Activated T-cell treated with anti-CD3 and anti-CD28 coated beads for 48 hours (primary cell): ENCODE data around the gene TMEM225B.
"Not testable (repeated sequence)": the region's sequence is repeated elsewhere in the genome, so short reads cannot be mapped to it uniquely, and the experiment has no call there.

Source experiments
- DNase-seq: peaks from one replicate; pipeline ENCODE4 v3.0.0-alpha.2; 2020; ENCODE audit warnings: low read depth

TMEM225B gene

GRCh38 chr7:99579956-99580777, 17.9 kb upstream of the TMEM225B start:
- peak; percentile 47 for DNase-seq

GRCh38 chr7:99580778-99581332, 17.2 kb upstream of the TMEM225B start:
- not testable (repeated sequence) for DNase-seq

GRCh38 chr7:99588868-99589267, 9.2 kb upstream of the TMEM225B start:
- DNase-seq, result no peak

- no peak for DNase-seq
These were observed 2.9 kb upstream of the TMEM225B start for GRCh38 chr7:99594948-99595745.

- no peak for DNase-seq
These were observed 1.6 kb upstream of the TMEM225B start for GRCh38 chr7:99596408-99596955.

GRCh38 chr7:99599836-99600235, 1.8 kb downstream of the TMEM225B start:
- DNase-seq, result no peak

GRCh38 chr7:99601656-99602310, 3.7 kb downstream of the TMEM225B start:
- DNase-seq, result no peak

GRCh38 chr7:99605527-99605926, 7.5 kb downstream of the TMEM225B start:
- no peak for DNase-seq

- no peak for DNase-seq
These were observed 8.5 kb downstream of the TMEM225B start for GRCh38 chr7:99606531-99606930.

GRCh38 chr7:99607548-99607947, 9.5 kb downstream of the TMEM225B start:
- DNase-seq, result no peak

- DNase-seq, result no peak
These were observed 16.4 kb downstream of the TMEM225B start for GRCh38 chr7:99614495-99614894.

GRCh38 chr7:99615989-99616358, 17.9 kb downstream of the TMEM225B start:
- DNase-seq, result no peak

- peak; percentile 83 for DNase-seq
These were observed 18.5 kb downstream of the TMEM225B start, which contains the start of gene ZSCAN25 for GRCh38 chr7:99616359-99617191. Gene ZSCAN25 (plus strand): TSS chr7:99616946. CDS start chr7:99619607, 2,661 bp downstream.

GRCh38 chr7:99617192-99617781, 19.2 kb downstream of the TMEM225B start:
- DNase-seq, result no peak

GRCh38 chr7:99618726-99619125, 20.7 kb downstream of the TMEM225B start:
- no peak for DNase-seq

GRCh38 chr7:99619571-99620130, 21.6 kb downstream of the TMEM225B start:
- DNase-seq, result no peak

GRCh38 chr7:99621271-99621670, 23.2 kb downstream of the TMEM225B start:
- no peak for DNase-seq

GRCh38 chr7:99622596-99622995, 24.5 kb downstream of the TMEM225B start:
- no peak for DNase-seq

GRCh38 chr7:99623091-99623693, 25.1 kb downstream of the TMEM225B start:
- peak; percentile 29 for DNase-seq
